HG02885 (cell line): ENCODE data around the gene RNF123.
"Not testable (repeated sequence)": the region's sequence is repeated elsewhere in the genome, so short reads cannot be mapped to it uniquely, and the experiment has no call there.

Source experiments
- ATAC-seq: cut with Tn5 transposase; IDR thresholded peaks from one replicate; pipeline ENCODE4 v1.9.1; 2021; ENCODE audit warnings: mild to moderate bottlenecking; ENCODE audit not compliant: unreplicated experiment, poor library complexity

The RNF123 gene

GRCh38 chr3:49674497-49674983 lies 14.8 kb upstream of the RNF123 start:
- ATAC-seq: peak; percentile 30

- no peak for ATAC-seq
These were observed 13.4 kb upstream of the RNF123 start for GRCh38 chr3:49675912-49676311.

GRCh38 chr3:49680493-49681231 lies 8.7 kb upstream of the RNF123 start:
- ATAC-seq: no peak

- ATAC-seq: no peak
These were observed 8.2 kb upstream of the RNF123 start for GRCh38 chr3:49681232-49681522.

- no peak for ATAC-seq
These were observed 7.8 kb upstream of the RNF123 start for GRCh38 chr3:49681543-49681942.

GRCh38 chr3:49683162-49683561 lies 6.2 kb upstream of the RNF123 start:
- ATAC-seq: no peak

GRCh38 chr3:49684453-49684852 lies 4.9 kb upstream of the RNF123 start:
- not testable (repeated sequence) for ATAC-seq

- not testable (repeated sequence) for ATAC-seq
These were observed 4.3 kb upstream of the RNF123 start for GRCh38 chr3:49685103-49685502.

- ATAC-seq: not testable (repeated sequence)
These were observed 3.5 kb upstream of the RNF123 start for GRCh38 chr3:49685846-49686245.

GRCh38 chr3:49686346-49686745 lies 3.0 kb upstream of the RNF123 start:
- ATAC-seq: not testable (repeated sequence)

GRCh38 chr3:49686769-49687423 lies 2.5 kb upstream of the RNF123 start:
- ATAC-seq: not testable (repeated sequence)

GRCh38 chr3:49687424-49687795 lies 1.9 kb upstream of the RNF123 start:
- not testable (repeated sequence) for ATAC-seq

GRCh38 chr3:49688338-49689045 lies 865 bp upstream of the RNF123 start:
- peak; percentile 2 for ATAC-seq

- not testable (repeated sequence) for ATAC-seq
These were observed 709 bp downstream of the RNF123 start for GRCh38 chr3:49689908-49690624.

GRCh38 chr3:49690856-49691255 lies 1.5 kb downstream of the RNF123 start:
- not testable (repeated sequence) for ATAC-seq

GRCh38 chr3:49691481-49691880 lies 2.1 kb downstream of the RNF123 start:
- not testable (repeated sequence) for ATAC-seq

GRCh38 chr3:49694409-49695070 lies 5.2 kb downstream of the RNF123 start:
- not testable (repeated sequence) for ATAC-seq

GRCh38 chr3:49695350-49696015 lies 6.1 kb downstream of the RNF123 start:
- not testable (repeated sequence) for ATAC-seq

GRCh38 chr3:49699281-49699979 lies 10.1 kb downstream of the RNF123 start:
- no peak for ATAC-seq
